Activated T-helper 1 cell treated with anti-CD3 and anti-CD28 coated beads, Interleukin-12 subunit alpha, Interleukin-12 subunit beta, Interleukin-2, Interleukin-4 antibody, amounts not matched to agents 30 ng/mL and 10 ng/mL and 1 ng/mL, durations not matched to agents 14 hours and 24 hours and 36 hours (primary cell): ENCODE results near the gene CSRNP2. TPM values are rescaled to one million over a fixed set of nuclear protein-coding genes. Genes with fewer than 3 reads are reported as not detected.
"Not testable (repeated sequence)": the region's sequence is repeated elsewhere in the genome, so short reads cannot be mapped to it uniquely, and the experiment has no call there.

ENCODE experiments used
- DNase-seq: peaks from one replicate; pipeline ENCODE4 v3.0.0; 2021; ENCODE audit warnings: low spot score
- H3K27ac Mint-ChIP-seq: one replicate; pipeline ENCODE4 v1.8.0; 2021; ENCODE audit warnings: mild to moderate bottlenecking, mixed read lengths
- H3K27me3 Mint-ChIP-seq: one replicate; pipeline ENCODE4 v1.8.0; 2022; ENCODE audit warnings: mild to moderate bottlenecking, moderate library complexity, mixed read lengths; ENCODE audit not compliant: insufficient read depth
- H3K36me3 Mint-ChIP-seq: one replicate; pipeline ENCODE4 v1.8.0; 2021; ENCODE audit warnings: low read depth, mixed read lengths
- H3K4me1 Mint-ChIP-seq: one replicate; pipeline ENCODE4 v1.8.0; 2021; ENCODE audit warnings: low read depth, mixed read lengths
- H3K4me3 Mint-ChIP-seq: one replicate; pipeline ENCODE4 v1.8.0; 2021; ENCODE audit warnings: mild to moderate bottlenecking, moderate library complexity, mixed read lengths
- H3K9me3 Mint-ChIP-seq: one replicate; pipeline ENCODE4 v1.8.0; 2021; ENCODE audit warnings: mixed read lengths
- intact Hi-C: fragments of 100-400 bp; cut with micrococcal nuclease; formaldehyde crosslinking; loops from one replicate; pipeline ENCODE4 v1.15.1; 2024
- total RNA-seq: library from RNA; stranded (reverse); gene quantifications from 2 replicates; pipeline ENCODE4 v1.2.3, GENCODE V29; 2022

CSRNP2 gene
- total RNA-seq, 1 donor from 2014 or later: 28.6 TPM

DNA sequence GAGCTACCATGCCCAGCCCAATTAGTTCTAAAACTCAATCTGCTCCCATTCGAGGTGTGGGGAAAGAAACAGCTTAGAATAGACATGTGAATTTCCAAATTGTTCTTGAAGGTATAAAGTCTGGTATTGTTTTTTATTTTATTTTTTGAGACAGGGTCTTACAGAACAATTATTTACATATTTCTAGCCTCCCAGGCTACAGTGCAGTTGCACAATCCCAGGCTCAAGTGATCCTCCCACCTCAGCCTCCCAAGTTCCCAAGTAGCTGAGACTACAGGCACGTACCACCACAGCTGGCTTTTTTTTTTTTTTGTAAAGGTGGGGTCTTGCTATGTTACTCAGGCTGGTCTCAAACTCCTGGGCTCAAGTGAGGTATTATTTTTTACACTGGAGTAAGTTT, 63.5 kb downstream of the CSRNP2 start:
- Mint-ChIP-seq H3K27ac (no peak overlapping the region), H3K4me1 (peaks cover 53% of the 10 kb centered on the region), H3K27me3 (no peaks in the 10 kb centered on the region), H3K36me3 (peaks cover 4% of the 10 kb centered on the region), H3K9me3 (no peaks in the 10 kb centered on the region), H3K4me3 (no peak overlapping the region)
- no peak for DNase-seq
- intact Hi-C loops: loop anchor here (5.0 to 10.0 kb wide), 2 partner anchors 503 to 905 kb away; partner anchors contain the start of gene COX14

GRCh38 chr12:51018956-51019355, 64.4 kb downstream of the CSRNP2 start:
- no peak overlapping the region for H3K4me3 Mint-ChIP-seq
- intact Hi-C loops: no loop called here
- no peak overlapping the region for H3K27ac Mint-ChIP-seq
- H3K4me1 Mint-ChIP-seq: peaks cover 44% of the 10 kb centered on the region
- peaks cover 4% of the 10 kb centered on the region for H3K36me3 Mint-ChIP-seq
- no peaks in the 10 kb centered on the region for H3K27me3 Mint-ChIP-seq
- no peak for DNase-seq
- no peaks in the 10 kb centered on the region for H3K9me3 Mint-ChIP-seq

GRCh38 chr12:51017452-51017851, 65.9 kb downstream of the CSRNP2 start:
- Mint-ChIP-seq H3K36me3 (peaks cover 4% of the 10 kb centered on the region), H3K4me3 (no peak overlapping the region), H3K27ac (no peak overlapping the region), H3K9me3 (no peaks in the 10 kb centered on the region), H3K27me3 (no peaks in the 10 kb centered on the region), H3K4me1 (peaks cover 36% of the 10 kb centered on the region)
- DNase-seq: no peak
- intact Hi-C loops: no loop called here

GRCh38 chr12:51014467-51014866, 68.9 kb downstream of the CSRNP2 start:
- DNase-seq, H3K36me3 Mint-ChIP-seq, H3K4me3 Mint-ChIP-seq, H3K27me3 Mint-ChIP-seq, H3K9me3 Mint-ChIP-seq, intact Hi-C loops, H3K27ac Mint-ChIP-seq: not testable (repeated sequence)
- H3K4me1 Mint-ChIP-seq: peaks cover 28% of the 10 kb centered on the region

GRCh38 chr12:51013441-51013840, 70.0 kb downstream of the CSRNP2 start:
- Mint-ChIP-seq H3K27ac (no peak overlapping the region), H3K9me3 (no peaks in the 10 kb centered on the region)

DNA sequence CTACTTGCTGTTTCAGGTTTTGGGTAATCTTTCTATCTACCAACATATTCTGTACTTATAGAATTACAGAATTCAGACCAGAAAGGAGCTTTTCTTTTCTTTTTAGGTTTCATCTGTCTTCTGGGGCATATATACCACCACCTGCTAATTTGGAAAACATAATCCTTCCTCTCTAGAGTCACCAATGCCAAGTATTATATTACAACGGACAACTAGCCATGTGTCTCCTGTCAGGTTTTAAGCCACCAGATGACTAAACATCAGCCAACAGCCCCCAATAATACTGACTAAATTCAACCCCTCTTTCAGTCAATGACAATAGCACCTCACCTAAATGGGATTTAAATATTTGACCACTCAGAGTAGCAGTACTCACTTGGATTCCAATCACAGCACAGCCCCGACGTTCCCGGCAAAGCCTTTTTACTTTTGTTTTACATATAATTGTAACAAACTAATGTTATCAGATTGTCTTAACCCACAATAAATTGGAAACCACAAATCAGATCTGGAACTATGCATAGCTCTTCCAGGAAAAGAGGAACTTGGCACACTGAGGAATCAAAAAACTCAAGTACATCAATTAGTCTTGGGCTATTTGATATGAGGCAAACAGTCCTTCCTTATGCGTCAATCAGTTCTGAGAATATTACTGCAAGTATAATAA, 70.7 kb downstream of the CSRNP2 start:
- Mint-ChIP-seq H3K9me3 (no peaks in the 10 kb centered on the region), H3K4me1 (peaks cover 33% of the 10 kb centered on the region), H3K4me3 (no peak overlapping the region), H3K27ac (no peak overlapping the region), H3K27me3 (no peaks in the 10 kb centered on the region), H3K36me3 (peaks cover 8% of the 10 kb centered on the region)
- no peak for DNase-seq
- intact Hi-C loops: no loop called here

More at GRCh38 chr12:51013441-51013840, 70.0 kb downstream of the CSRNP2 start:
- DNase-seq: no peak
- Mint-ChIP-seq H3K27me3 (no peaks in the 10 kb centered on the region), H3K4me3 (no peak overlapping the region), H3K4me1 (peaks cover 33% of the 10 kb centered on the region), H3K36me3 (peaks cover 6% of the 10 kb centered on the region)
- intact Hi-C loops: no loop called here

GRCh38 chr12:51011955-51012354, 71.4 kb downstream of the CSRNP2 start:
- H3K4me1 Mint-ChIP-seq: peaks cover 28% of the 10 kb centered on the region
- no peak overlapping the region for H3K4me3 Mint-ChIP-seq
- H3K9me3 Mint-ChIP-seq: no peaks in the 10 kb centered on the region
- no peak overlapping the region for H3K27ac Mint-ChIP-seq
- H3K36me3 Mint-ChIP-seq: peaks cover 8% of the 10 kb centered on the region
- H3K27me3 Mint-ChIP-seq: no peaks in the 10 kb centered on the region
- DNase-seq: no peak
- intact Hi-C loops: no loop called here

Other genes with a start within 250 kb of the CSRNP2 start
- not detected in 2 replicates for gene TMPRSS12, start 240.7 kb downstream of the CSRNP2 start, total RNA-seq
- not detected in 2 replicates for gene HIGD1C, start 131.1 kb downstream of the CSRNP2 start, total RNA-seq
- 56.9 and 63.9 TPM in 2 replicates for gene SLC11A2, start 57.2 kb downstream of the CSRNP2 start, total RNA-seq
- 70.7 and 74.3 TPM in 2 replicates for gene LETMD1, start 35.3 kb downstream of the CSRNP2 start, total RNA-seq
- 49.1 and 49.8 TPM in 2 replicates for gene TFCP2, start 89.5 kb upstream of the CSRNP2 start, total RNA-seq
- 5.2 and 6.7 TPM in 2 replicates for gene POU6F1, start 134.5 kb upstream of the CSRNP2 start, total RNA-seq
- gene DAZAP2, start 155.2 kb upstream of the CSRNP2 start, total RNA-seq: 163 and 169 TPM in 2 replicates
- gene SMAGP, start 186.8 kb upstream of the CSRNP2 start, total RNA-seq: 0.16 TPM in 1 of 2 replicates, not detected in the other
- 40.9 and 43.3 TPM in 2 replicates for gene BIN2, start 240.6 kb upstream of the CSRNP2 start, total RNA-seq